C4-2B (cell line): ENCODE data around the gene RRAGC.

Source experiments
- ZFX ChIP-seq: fragments of 450-650 bp; IDR thresholded peaks from 2 replicates; pipeline ENCODE4 v1.6.1; 2017
- TF ChIP-seq, protein P1 (sequence below): fragments of 450-650 bp; conservative IDR thresholded peaks from 2 replicates; pipeline ENCODE4 v1.5.1; 2017; ENCODE audit warnings: mild to moderate bottlenecking

DNA sequence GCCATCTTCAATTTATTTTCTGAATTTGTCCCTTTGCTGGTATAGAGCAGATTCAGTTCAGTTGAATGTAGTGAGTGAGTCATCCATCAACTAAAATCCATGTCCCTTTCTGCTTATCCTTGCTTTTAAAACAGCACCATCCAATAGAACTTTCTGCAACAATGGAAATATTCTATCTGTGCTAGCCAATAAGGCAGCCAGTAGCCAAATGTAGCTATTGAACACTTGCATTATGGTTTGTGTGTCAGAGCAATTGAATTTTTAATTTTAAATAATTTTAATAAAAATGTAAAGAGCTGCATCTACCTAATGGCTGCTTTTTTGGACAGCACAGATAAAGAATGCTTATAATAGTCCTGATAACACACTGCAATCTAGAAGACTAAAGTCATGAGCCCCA, 21.9 kb upstream of the RRAGC start, which contains the start of gene GJA9:
- TF ChIP-seq, protein P1, sequence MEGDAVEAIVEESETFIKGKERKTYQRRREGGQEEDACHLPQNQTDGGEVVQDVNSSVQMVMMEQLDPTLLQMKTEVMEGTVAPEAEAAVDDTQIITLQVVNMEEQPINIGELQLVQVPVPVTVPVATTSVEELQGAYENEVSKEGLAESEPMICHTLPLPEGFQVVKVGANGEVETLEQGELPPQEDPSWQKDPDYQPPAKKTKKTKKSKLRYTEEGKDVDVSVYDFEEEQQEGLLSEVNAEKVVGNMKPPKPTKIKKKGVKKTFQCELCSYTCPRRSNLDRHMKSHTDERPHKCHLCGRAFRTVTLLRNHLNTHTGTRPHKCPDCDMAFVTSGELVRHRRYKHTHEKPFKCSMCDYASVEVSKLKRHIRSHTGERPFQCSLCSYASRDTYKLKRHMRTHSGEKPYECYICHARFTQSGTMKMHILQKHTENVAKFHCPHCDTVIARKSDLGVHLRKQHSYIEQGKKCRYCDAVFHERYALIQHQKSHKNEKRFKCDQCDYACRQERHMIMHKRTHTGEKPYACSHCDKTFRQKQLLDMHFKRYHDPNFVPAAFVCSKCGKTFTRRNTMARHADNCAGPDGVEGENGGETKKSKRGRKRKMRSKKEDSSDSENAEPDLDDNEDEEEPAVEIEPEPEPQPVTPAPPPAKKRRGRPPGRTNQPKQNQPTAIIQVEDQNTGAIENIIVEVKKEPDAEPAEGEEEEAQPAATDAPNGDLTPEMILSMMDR, result no peak
- no peak for TF ChIP-seq ZFX
